Fibroblast of lung (primary cell): Measurements from ENCODE around the gene APH1B. TPM values are rescaled to one million over a fixed set of nuclear protein-coding genes. Genes with fewer than 3 reads are reported as not detected.

Experiments used
- DNase-seq, 2 donors: peaks; one replicate each; pipeline versions ENCODE4 v3.0.0 to v3.0.0-alpha.2; 2010; ENCODE audit warnings: low read depth in 2 of 2
- H2AFZ ChIP-seq: 2 replicates; pipeline ENCODE4 v1.5.1; 2012; ENCODE audit warnings: low read length, control low read depth, inconsistent platforms
- H3K27ac ChIP-seq: 2 replicates; pipeline ENCODE4 v1.5.1; 2011; ENCODE audit warnings: low read length, control low read depth; ENCODE audit not compliant: insufficient read depth
- H3K27me3 ChIP-seq: 2 replicates; pipeline ENCODE4 v1.5.1; 2011; ENCODE audit warnings: mild to moderate bottlenecking, low read length; ENCODE audit not compliant: control insufficient read depth, insufficient read depth
- H3K36me3 ChIP-seq: 2 replicates; pipeline ENCODE4 v1.5.1; 2011; ENCODE audit warnings: low read length; ENCODE audit not compliant: control insufficient read depth, insufficient read depth
- H3K4me1 ChIP-seq: 2 replicates; pipeline ENCODE4 v1.5.1; 2011; ENCODE audit warnings: low read length; ENCODE audit not compliant: control insufficient read depth, insufficient read depth; ENCODE audit errors: extremely low read depth
- H3K4me2 ChIP-seq: 2 replicates; pipeline ENCODE4 v1.5.1; 2011; ENCODE audit warnings: low read length, control low read depth; ENCODE audit not compliant: insufficient read depth; ENCODE audit errors: extremely low read depth
- H3K4me3 ChIP-seq, 4 experiments: fragments of 200-600 bp in 1 of 4; sonication (generic) in 1 of 4; replicated peaks in 1 of 4; 2 replicates each; pipeline ENCODE4 v1.5.1; 2011 to 2016; ENCODE audit warnings: low read length in 4 of 4, low read depth in 3 of 4, mild to moderate bottlenecking in 3 of 4, control low read depth in 2 of 4, inconsistent platforms in 1 of 4, mixed read lengths in 1 of 4; ENCODE audit not compliant: insufficient read depth in 1 of 4; ENCODE audit errors: control extremely low read depth in 1 of 4
- H3K79me2 ChIP-seq: 2 replicates; pipeline ENCODE4 v1.5.1; 2012; ENCODE audit warnings: mild to moderate bottlenecking, low read length, inconsistent platforms; ENCODE audit not compliant: control insufficient read depth, insufficient read depth
- H3K9ac ChIP-seq: 2 replicates; pipeline ENCODE4 v1.5.1; 2011; ENCODE audit warnings: mild to moderate bottlenecking, low read length, control low read depth; ENCODE audit not compliant: insufficient read depth
- H3K9me3 ChIP-seq: 2 replicates; pipeline ENCODE4 v1.5.1; 2012; ENCODE audit warnings: low read depth, low read length; ENCODE audit not compliant: control insufficient read depth, insufficient read depth
- H4K20me1 ChIP-seq: 2 replicates; pipeline ENCODE4 v1.5.1; 2011; ENCODE audit warnings: low read length; ENCODE audit not compliant: control insufficient read depth, insufficient read depth; ENCODE audit errors: extremely low read depth
- CTCF ChIP-seq, 2 donors: IDR thresholded peaks in 1 of 2; conservative IDR thresholded peaks in 1 of 2; 1 replicate in 1 of 2; 2 replicates in 1 of 2; pipeline ENCODE4 v1.5.1; 2011 to 2012; ENCODE audit warnings: low read length in 2 of 2, control low read depth in 1 of 2, inconsistent platforms in 1 of 2, low read depth in 1 of 2, mild to moderate bottlenecking in 1 of 2
- EZH2 ChIP-seq: IDR thresholded peaks from 2 replicates; pipeline ENCODE4 v1.5.1; 2012; ENCODE audit warnings: low read length, control low read depth, mild to moderate bottlenecking; ENCODE audit errors: missing control alignments
- polyA plus RNA-seq, 2 donors: library from polyadenylated mRNA; depleted of rRNA in 1 of 2; stranded (reverse) in 1 of 2; unstranded in 1 of 2; fragments of >200 nt; gene quantifications; 2 replicates each; pipeline ENCODE4 v1.2.1, GENCODE V29; 2011 to 2012; ENCODE audit warnings: missing spikeins in 1 of 2
- total RNA-seq: library from RNA; depleted of rRNA; stranded (reverse); fragments of >200 nt; gene quantifications from 2 replicates; pipeline ENCODE4 v1.2.1, GENCODE V29; 2014

The APH1B gene
- total and polyA plus RNA-seq, 2 donors (not counting 1 experiment from before 2014, with no cell fraction given) = 23.5 to 32.2 TPM

GRCh38 chr15:63353261-63353660 is 75.9 kb downstream of the APH1B start:
- Histone ChIP-seq H3K36me3 (no peaks in the 10 kb centered on the region), H3K4me2 (no peak overlapping the region), H3K27ac (no peak overlapping the region), H3K4me1 (peaks cover 11% of the 10 kb centered on the region), H4K20me1 (no peaks in the 10 kb centered on the region), H3K9me3 (no peaks in the 10 kb centered on the region), H3K27me3 (no peaks in the 10 kb centered on the region), H3K9ac (no peak overlapping the region), H2AFZ (no peak overlapping the region), H3K4me3 (no peak overlapping the region), H3K79me2 (no peaks in the 10 kb centered on the region)
- no peak for DNase-seq
- TF ChIP-seq EZH2 (no peak), CTCF (conservative IDR thresholded peaks at IDR 0.05 in 1 of 2, IDR thresholded peaks at IDR 0.05 in 1 of 2; ENCODE audit: low read depth in 1 of 2, low read length in 2 of 2) (no peak)

DNA sequence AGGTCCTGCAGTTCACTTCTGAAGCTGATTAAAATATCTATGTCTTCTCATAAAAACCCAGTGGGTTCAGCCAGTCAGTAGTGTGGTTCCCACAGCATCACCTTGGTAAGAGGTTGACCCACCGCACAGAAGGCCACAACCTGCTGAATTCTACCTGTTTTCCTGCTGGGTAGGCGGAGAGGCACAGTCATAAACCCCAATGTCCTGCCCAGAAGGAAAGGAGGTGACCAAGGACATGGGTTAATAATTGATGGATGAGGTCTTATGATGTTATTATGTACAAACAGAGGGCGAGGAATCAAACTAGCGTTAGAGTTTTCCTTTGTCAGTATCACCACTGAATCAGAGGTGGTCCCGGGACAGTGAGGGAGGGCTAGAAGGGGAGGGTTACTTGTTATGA is 76.5 kb downstream of the APH1B start:
- TF ChIP-seq EZH2 (no peak), CTCF (conservative IDR thresholded peaks at IDR 0.05 in 1 of 2, IDR thresholded peaks at IDR 0.05 in 1 of 2; ENCODE audit: low read depth in 1 of 2, low read length in 2 of 2) (no peak)
- Histone ChIP-seq H3K4me1 (peaks cover 7% of the 10 kb centered on the region), H3K4me3 (no peak overlapping the region), H3K9ac (no peak overlapping the region), H4K20me1 (no peaks in the 10 kb centered on the region), H2AFZ (no peak overlapping the region), H3K9me3 (no peaks in the 10 kb centered on the region), H3K36me3 (no peaks in the 10 kb centered on the region), H3K79me2 (no peaks in the 10 kb centered on the region), H3K27ac (no peak overlapping the region), H3K4me2 (no peak overlapping the region), H3K27me3 (no peaks in the 10 kb centered on the region)
- DNase-seq = no peak

GRCh38 chr15:63354821-63355650 is 77.6 kb downstream of the APH1B start:
- Histone ChIP-seq H4K20me1 (no peaks in the 10 kb centered on the region), H3K4me3 (no peak overlapping the region), H3K27ac (no peak overlapping the region), H3K36me3 (no peaks in the 10 kb centered on the region), H3K79me2 (no peaks in the 10 kb centered on the region), H2AFZ (no peak overlapping the region), H3K27me3 (no peaks in the 10 kb centered on the region), H3K4me1 (peaks cover 2% of the 10 kb centered on the region), H3K9me3 (no peaks in the 10 kb centered on the region), H3K9ac (no peak overlapping the region), H3K4me2 (no peak overlapping the region)
- DNase-seq = no peak
- no peak for TF ChIP-seq EZH2
- no peak for TF ChIP-seq CTCF (conservative IDR thresholded peaks at IDR 0.05 in 1 of 2, IDR thresholded peaks at IDR 0.05 in 1 of 2; ENCODE audit: low read depth in 1 of 2, low read length in 2 of 2)
